SK-N-MC (cell line): ENCODE data around the gene OR52N4.

Experiments
- DNase-seq: peaks from one replicate; pipeline ENCODE4 v3.0.0-alpha.2; 2011; ENCODE audit warnings: low read depth, low spot score
- H3K27ac ChIP-seq: fragments of 200-600 bp; sonication (generic); 2 replicates; pipeline ENCODE4 v1.5.1; 2016; ENCODE audit warnings: mixed run types
- H3K36me3 ChIP-seq: fragments of 200-600 bp; sonication (generic); 2 replicates; pipeline ENCODE4 v1.6.1; 2017; ENCODE audit warnings: antibody characterized with exemption, low read length, mixed read lengths; ENCODE audit not compliant: insufficient read depth
- H3K4me3 ChIP-seq: fragments of 200-600 bp; sonication (generic); 2 replicates; pipeline ENCODE4 v1.5.1; 2016
- H3K9ac ChIP-seq: fragments of 200-600 bp; sonication (generic); 2 replicates; pipeline ENCODE4 v1.8.0; 2017; ENCODE audit warnings: mixed run types, mixed read lengths; ENCODE audit not compliant: insufficient read length
- H3K9me3 ChIP-seq: fragments of 200-600 bp; sonication (generic); 2 replicates; pipeline ENCODE4 v1.6.1; 2017; ENCODE audit warnings: low read depth, mild to moderate bottlenecking, antibody characterized with exemption, low read length, moderate library complexity, mixed read lengths
- EZH2 ChIP-seq: fragments of 200-600 bp; sonication (generic); IDR thresholded peaks from one replicate; pipeline ENCODE4 v1.6.1; 2017; ENCODE audit warnings: antibody characterized with exemption
- FOXP2 ChIP-seq: optimal IDR thresholded peaks from 2 replicates; pipeline ENCODE3; 2011; ENCODE audit warnings: mild to moderate bottlenecking, moderate library complexity; ENCODE audit not compliant: insufficient read depth; ENCODE audit errors: extremely low read length, control extremely low read depth
- POLR2AphosphoS5 ChIP-seq: IDR thresholded peaks from 2 replicates; pipeline ENCODE4 v1.6.1; 2012; ENCODE audit warnings: mild to moderate bottlenecking, low read depth, low read length, borderline replicate concordance

OR52N4 gene

GRCh38 chr11:5737091-5737490, 17.0 kb upstream of the OR52N4 start:
- TF ChIP-seq FOXP2: no peak
- TF ChIP-seq EZH2: no peak
- TF ChIP-seq POLR2AphosphoS5: no peak
- Histone ChIP-seq H3K9me3 (no peaks in the 10 kb centered on the region), H3K9ac (no peak overlapping the region), H3K36me3 (no peaks in the 10 kb centered on the region), H3K27ac (no peak overlapping the region), H3K4me3 (no peak overlapping the region)
- DNase-seq: no peak

GRCh38 chr11:5737670-5738392, 16.2 kb upstream of the OR52N4 start:
- no peak for DNase-seq
- no peak for TF ChIP-seq EZH2
- TF ChIP-seq FOXP2: no peak

GRCh38 chr11:5738431-5738830, 15.6 kb upstream of the OR52N4 start:
- Histone ChIP-seq H3K9me3 (no peaks in the 10 kb centered on the region), H3K36me3 (no peaks in the 10 kb centered on the region), H3K4me3 (no peak overlapping the region), H3K9ac (no peak overlapping the region), H3K27ac (no peak overlapping the region)
- no peak for TF ChIP-seq EZH2
- no peak for TF ChIP-seq POLR2AphosphoS5
- no peak for TF ChIP-seq FOXP2
- no peak for DNase-seq

More at GRCh38 chr11:5737670-5738392, 16.2 kb upstream of the OR52N4 start:
- Histone ChIP-seq H3K36me3 (no peaks in the 10 kb centered on the region), H3K9ac (no peak overlapping the region), H3K4me3 (no peak overlapping the region), H3K9me3 (no peaks in the 10 kb centered on the region), H3K27ac (no peak overlapping the region)

GRCh38 chr11:5746614-5747013, 7.4 kb upstream of the OR52N4 start:
- Histone ChIP-seq H3K9ac (no peak overlapping the region), H3K27ac (no peak overlapping the region), H3K4me3 (no peak overlapping the region), H3K9me3 (no peaks in the 10 kb centered on the region), H3K36me3 (no peaks in the 10 kb centered on the region)
- no peak for DNase-seq
- no peak for TF ChIP-seq POLR2AphosphoS5
- no peak for TF ChIP-seq EZH2

GRCh38 chr11:5749836-5750235, 4.2 kb upstream of the OR52N4 start:
- H3K9me3 ChIP-seq: no peaks in the 10 kb centered on the region
- no peaks in the 10 kb centered on the region for H3K36me3 ChIP-seq
- H3K4me3 ChIP-seq: no peak overlapping the region
- DNase-seq: no peak
- no peak for TF ChIP-seq POLR2AphosphoS5
- TF ChIP-seq EZH2: no peak
- TF ChIP-seq FOXP2: no peak
- H3K9ac ChIP-seq: no peak overlapping the region
- no peak overlapping the region for H3K27ac ChIP-seq

- Histone ChIP-seq H3K9ac (no peak overlapping the region), H3K9me3 (no peaks in the 10 kb centered on the region), H3K27ac (no peak overlapping the region)
These were observed 13.0 kb downstream of the OR52N4 start for GRCh38 chr11:5767056-5767455.

GRCh38 chr11:5783255-5783654, 29.2 kb downstream of the OR52N4 start, which contains the start of gene OR52N5:
TSS of gene OR52N5 (minus strand) at chr11:5783355. CDS start at chr11:5778634, 4,721 bp downstream.
- H3K4me3 ChIP-seq: no peak within 1 kb of the TSS
- no peak for DNase-seq
- TF ChIP-seq EZH2 (no peak), POLR2AphosphoS5 (no peak), FOXP2 (no peak)

More at GRCh38 chr11:5767056-5767455, 13.0 kb downstream of the OR52N4 start:
- Histone ChIP-seq H3K4me3 (no peak overlapping the region), H3K36me3 (no peaks in the 10 kb centered on the region)
- DNase-seq: no peak
- TF ChIP-seq FOXP2 (no peak), EZH2 (no peak), POLR2AphosphoS5 (no peak)

GRCh38 chr11:5791165-5791564, 37.1 kb downstream of the OR52N4 start, which contains the start of gene OR52N1:
TSS of gene OR52N1 (minus strand) at chr11:5791265. CDS start at chr11:5788816, 2,449 bp downstream.
- no peak within 1 kb of the TSS for H3K27ac ChIP-seq

More at GRCh38 chr11:5783255-5783654, 29.2 kb downstream of the OR52N4 start, which contains the start of gene OR52N5:
- Histone ChIP-seq H3K9me3 (no peaks in the 10 kb centered on the region), H3K27ac (no peak within 1 kb of the TSS), H3K36me3 (no peaks in the 10 kb centered on the region), H3K9ac (no peak within 1 kb of the TSS)

More at GRCh38 chr11:5791165-5791564, 37.1 kb downstream of the OR52N4 start, which contains the start of gene OR52N1:
- Histone ChIP-seq H3K9ac (no peak within 1 kb of the TSS), H3K9me3 (no peaks in the 10 kb centered on the region), H3K36me3 (no peaks in the 10 kb centered on the region), H3K4me3 (no peak within 1 kb of the TSS)
- no peak for DNase-seq
- TF ChIP-seq EZH2 (no peak), FOXP2 (no peak), POLR2AphosphoS5 (no peak)
